DLD1 (cell line): ENCODE measurements around the gene PAIP2.

Source experiments
- in situ Hi-C: cut with HindIII; loops from 2 replicates; pipeline ENCODE4 v1.10.0; 2017; ENCODE audit warnings: low sequenced_read_pairs

PAIP2 gene

GRCh38 chr5:139407517-139407916, 65.9 kb downstream of the PAIP2 start:
- in situ Hi-C loops = loop anchor here (25.0 kb wide), 1 partner anchor 355 kb away; no protein-coding TSS in a partner anchor

GRCh38 chr5:139408191-139408590, 66.5 kb downstream of the PAIP2 start:
- in situ Hi-C loops = loop anchor here (25.0 kb wide), 1 partner anchor 354 kb away; no protein-coding TSS in a partner anchor

- in situ Hi-C loops = loop anchor here (25.0 kb wide), 1 partner anchor 353 kb away; no protein-coding TSS in a partner anchor
Observed at GRCh38 chr5:139409116-139409515, 67.5 kb downstream of the PAIP2 start.

- in situ Hi-C loops = loop anchor here (10.0 to 25.0 kb wide), 2 partner anchors 114 to 352 kb away; no protein-coding TSS in a partner anchor
Observed at GRCh38 chr5:139410121-139410992, 68.7 kb downstream of the PAIP2 start.

GRCh38 chr5:139410993-139411828, 69.6 kb downstream of the PAIP2 start:
- in situ Hi-C loops = loop anchor here (10.0 to 25.0 kb wide), 2 partner anchors 114 to 351 kb away; no protein-coding TSS in a partner anchor

GRCh38 chr5:139413153-139413552, 71.5 kb downstream of the PAIP2 start:
- in situ Hi-C loops = loop anchor here (10.0 to 25.0 kb wide), 2 partner anchors 112 to 349 kb away; no protein-coding TSS in a partner anchor

- in situ Hi-C loops = loop anchor here (10.0 to 25.0 kb wide), 2 partner anchors 111 to 348 kb away; no protein-coding TSS in a partner anchor
Observed at GRCh38 chr5:139413963-139414362, 72.3 kb downstream of the PAIP2 start.

GRCh38 chr5:139414581-139415130, 73.0 kb downstream of the PAIP2 start:
- in situ Hi-C loops = loop anchor here (10.0 to 25.0 kb wide), 2 partner anchors 110 to 348 kb away; no protein-coding TSS in a partner anchor

- in situ Hi-C loops = loop anchor here (10.0 to 25.0 kb wide), 2 partner anchors 109 to 347 kb away; no protein-coding TSS in a partner anchor
Observed at GRCh38 chr5:139415221-139415861, 73.7 kb downstream of the PAIP2 start.

GRCh38 chr5:139415869-139416268, 74.2 kb downstream of the PAIP2 start:
- in situ Hi-C loops = loop anchor here (10.0 to 25.0 kb wide), 2 partner anchors 109 to 346 kb away; no protein-coding TSS in a partner anchor

- in situ Hi-C loops = loop anchor here (10.0 to 25.0 kb wide), 2 partner anchors 108 to 346 kb away; no protein-coding TSS in a partner anchor
Observed at GRCh38 chr5:139416651-139417050, 75.0 kb downstream of the PAIP2 start.

- in situ Hi-C loops = loop anchor here (10.0 to 25.0 kb wide), 2 partner anchors 108 to 345 kb away; no protein-coding TSS in a partner anchor
Observed at GRCh38 chr5:139417214-139417613, 75.6 kb downstream of the PAIP2 start.

GRCh38 chr5:139418793-139419192, 77.1 kb downstream of the PAIP2 start:
- in situ Hi-C loops = loop anchor here (10.0 to 25.0 kb wide), 2 partner anchors 106 to 344 kb away; no protein-coding TSS in a partner anchor
